ENCODE measurements around the gene ZNF438. TPM values are rescaled to one million over a fixed set of nuclear protein-coding genes. Genes with fewer than 3 reads are reported as not detected.

Gene ZNF438
- total RNA-seq, 6 experiments from 2014 or later: 3.0 to 4.6 (median 3.9) TPM

GRCh38 chr10:30835146-30835545, 196.5 kb downstream of the ZNF438 start:
- no peaks in the 10 kb centered on the region for H3K27me3 Mint-ChIP-seq (ENCODE audit: insufficient read depth)
- no peak overlapping the region for H3K27ac Mint-ChIP-seq
- DNase-seq: no peak
- H3K4me3 Mint-ChIP-seq: no peak overlapping the region
- no peaks in the 10 kb centered on the region for H3K9me3 Mint-ChIP-seq
- peaks cover 8% of the 10 kb centered on the region for H3K4me1 Mint-ChIP-seq (ENCODE audit: low read depth)
- H3K36me3 Mint-ChIP-seq (ENCODE audit: low read depth): no peaks in the 10 kb centered on the region
- no peak for TF ChIP-seq CTCF (IDR thresholded peaks at IDR 0.05)

- no peak for TF ChIP-seq CTCF (IDR thresholded peaks at IDR 0.05)
- Mint-ChIP-seq H3K4me3 (no peak overlapping the region), H3K9me3 (no peaks in the 10 kb centered on the region), H3K4me1 (ENCODE audit: low read depth) (peaks cover 13% of the 10 kb centered on the region), H3K36me3 (ENCODE audit: low read depth) (no peaks in the 10 kb centered on the region), H3K27me3 (ENCODE audit: insufficient read depth) (no peaks in the 10 kb centered on the region), H3K27ac (no peak overlapping the region)
- no peak for DNase-seq
Observed at GRCh38 chr10:30834651-30835050, 197.0 kb downstream of the ZNF438 start.

GRCh38 chr10:30834153-30834552, 197.5 kb downstream of the ZNF438 start:
- Mint-ChIP-seq H3K4me3 (no peak overlapping the region), H3K4me1 (ENCODE audit: low read depth) (peaks cover 18% of the 10 kb centered on the region), H3K36me3 (ENCODE audit: low read depth) (no peaks in the 10 kb centered on the region), H3K27me3 (ENCODE audit: insufficient read depth) (peaks cover 2% of the 10 kb centered on the region; the same call in 1 of the 2 replicates), H3K9me3 (no peaks in the 10 kb centered on the region), H3K27ac (no peak overlapping the region)
- no peak for DNase-seq
- TF ChIP-seq CTCF (IDR thresholded peaks at IDR 0.05): no peak

- H3K9me3 Mint-ChIP-seq: no peaks in the 10 kb centered on the region
- H3K4me3 Mint-ChIP-seq: no peak overlapping the region
- no peak for DNase-seq
- no peak overlapping the region for H3K27ac Mint-ChIP-seq
- H3K4me1 Mint-ChIP-seq (ENCODE audit: low read depth): peaks cover 23% of the 10 kb centered on the region
- H3K27me3 Mint-ChIP-seq (ENCODE audit: insufficient read depth): peaks cover 3% of the 10 kb centered on the region; the same call in 1 of the 2 replicates
- no peaks in the 10 kb centered on the region for H3K36me3 Mint-ChIP-seq (ENCODE audit: low read depth)
- TF ChIP-seq CTCF (IDR thresholded peaks at IDR 0.05): no peak
Observed at GRCh38 chr10:30833628-30833970, 198.1 kb downstream of the ZNF438 start.

- no peak for DNase-seq
- Mint-ChIP-seq H3K36me3 (ENCODE audit: low read depth) (no peaks in the 10 kb centered on the region), H3K27ac (no peak overlapping the region), H3K9me3 (no peaks in the 10 kb centered on the region), H3K4me3 (no peak overlapping the region), H3K27me3 (ENCODE audit: insufficient read depth) (peaks cover 3% of the 10 kb centered on the region; the same call in 1 of the 2 replicates), H3K4me1 (ENCODE audit: low read depth) (peaks cover 29% of the 10 kb centered on the region)
- no peak for TF ChIP-seq CTCF (IDR thresholded peaks at IDR 0.05)
Observed at GRCh38 chr10:30832749-30833627, 198.7 kb downstream of the ZNF438 start.

Data from HFFc6 (cell line).